ENCODE data around the gene HHAT.

GRCh38 chr1:210407887-210408252, 79.2 kb downstream of the HHAT start:
- no peak for TF ChIP-seq CTCF (IDR thresholded peaks at IDR 0.05)
- TF ChIP-seq POLR2A (IDR thresholded peaks at IDR 0.05) = no peak

All from esophagus squamous epithelium (tissue), 4 donors.